SK-N-MC (cell line): Measurements from ENCODE around the gene IL17RB.

Experiments
- EZH2 ChIP-seq: fragments of 200-600 bp; sonication (generic); IDR thresholded peaks from one replicate; pipeline ENCODE4 v1.6.1; 2017; ENCODE audit warnings: antibody characterized with exemption
- FOXP2 ChIP-seq: optimal IDR thresholded peaks from 2 replicates; pipeline ENCODE3; 2011; ENCODE audit warnings: mild to moderate bottlenecking, moderate library complexity; ENCODE audit not compliant: insufficient read depth; ENCODE audit errors: extremely low read length, control extremely low read depth
- POLR2AphosphoS5 ChIP-seq: IDR thresholded peaks from 2 replicates; pipeline ENCODE4 v1.6.1; 2012; ENCODE audit warnings: mild to moderate bottlenecking, low read depth, low read length, borderline replicate concordance

- TF ChIP-seq EZH2 (no peak), POLR2AphosphoS5 (no peak), FOXP2 (no peak)
Measured at GRCh38 chr3:53863145-53863544, 16.8 kb downstream of the IL17RB start.
